ENCODE data around the gene ALB.

The ALB gene

DNA sequence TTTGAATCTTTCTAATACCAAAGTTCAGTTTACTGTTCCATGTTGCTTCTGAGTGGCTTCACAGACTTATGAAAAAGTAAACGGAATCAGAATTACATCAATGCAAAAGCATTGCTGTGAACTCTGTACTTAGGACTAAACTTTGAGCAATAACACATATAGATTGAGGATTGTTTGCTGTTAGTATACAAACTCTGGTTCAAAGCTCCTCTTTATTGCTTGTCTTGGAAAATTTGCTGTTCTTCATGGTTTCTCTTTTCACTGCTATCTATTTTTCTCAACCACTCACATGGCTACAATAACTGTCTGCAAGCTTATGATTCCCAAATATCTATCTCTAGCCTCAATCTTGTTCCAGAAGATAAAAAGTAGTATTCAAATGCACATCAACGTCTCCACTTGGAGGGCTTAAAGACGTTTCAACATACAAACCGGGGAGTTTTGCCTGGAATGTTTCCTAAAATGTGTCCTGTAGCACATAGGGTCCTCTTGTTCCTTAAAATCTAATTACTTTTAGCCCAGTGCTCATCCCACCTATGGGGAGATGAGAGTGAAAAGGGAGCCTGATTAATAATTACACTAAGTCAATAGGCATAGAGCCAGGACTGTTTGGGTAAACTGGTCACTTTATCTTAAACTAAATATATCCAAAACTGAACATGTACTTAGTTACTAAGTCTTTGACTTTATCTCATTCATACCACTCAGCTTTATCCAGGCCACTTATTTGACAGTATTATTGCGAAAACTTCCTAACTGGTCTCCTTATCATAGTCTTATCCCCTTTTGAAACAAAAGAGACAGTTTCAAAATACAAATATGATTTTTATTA is 28.3 kb downstream of the ALB start:
- DNase-seq: no peak

DNA sequence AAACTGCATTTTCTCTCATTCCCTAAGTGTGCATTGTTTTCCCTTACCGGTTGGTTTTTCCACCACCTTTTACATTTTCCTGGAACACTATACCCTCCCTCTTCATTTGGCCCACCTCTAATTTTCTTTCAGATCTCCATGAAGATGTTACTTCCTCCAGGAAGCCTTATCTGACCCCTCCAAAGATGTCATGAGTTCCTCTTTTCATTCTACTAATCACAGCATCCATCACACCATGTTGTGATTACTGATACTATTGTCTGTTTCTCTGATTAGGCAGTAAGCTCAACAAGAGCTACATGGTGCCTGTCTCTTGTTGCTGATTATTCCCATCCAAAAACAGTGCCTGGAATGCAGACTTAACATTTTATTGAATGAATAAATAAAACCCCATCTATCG is 29.1 kb downstream of the ALB start:
- DNase-seq: no peak

DNA sequence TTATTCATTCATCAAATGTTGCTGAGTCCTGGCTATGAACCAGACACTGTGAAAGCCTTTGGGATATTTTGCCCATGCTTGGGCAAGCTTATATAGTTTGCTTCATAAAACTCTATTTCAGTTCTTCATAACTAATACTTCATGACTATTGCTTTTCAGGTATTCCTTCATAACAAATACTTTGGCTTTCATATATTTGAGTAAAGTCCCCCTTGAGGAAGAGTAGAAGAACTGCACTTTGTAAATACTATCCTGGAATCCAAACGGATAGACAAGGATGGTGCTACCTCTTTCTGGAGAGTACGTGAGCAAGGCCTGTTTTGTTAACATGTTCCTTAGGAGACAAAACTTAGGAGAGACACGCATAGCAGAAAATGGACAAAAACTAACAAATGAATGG is 30.2 kb downstream of the ALB start:
- no peak for DNase-seq

DNA sequence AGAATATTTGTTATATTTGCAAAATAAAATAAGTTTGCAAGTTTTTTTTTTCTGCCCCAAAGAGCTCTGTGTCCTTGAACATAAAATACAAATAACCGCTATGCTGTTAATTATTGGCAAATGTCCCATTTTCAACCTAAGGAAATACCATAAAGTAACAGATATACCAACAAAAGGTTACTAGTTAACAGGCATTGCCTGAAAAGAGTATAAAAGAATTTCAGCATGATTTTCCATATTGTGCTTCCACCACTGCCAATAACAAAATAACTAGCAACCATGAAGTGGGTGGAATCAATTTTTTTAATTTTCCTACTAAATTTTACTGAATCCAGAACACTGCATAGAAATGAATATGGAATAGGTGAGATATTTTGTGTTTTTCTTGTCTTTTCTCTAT is 31.9 kb downstream of the ALB start, which contains the start of gene AFP:
TSS of gene AFP (plus strand) at position 238 of the 400 bp plus-strand sequence. CDS start at position 280, 42 bp downstream.
- DNase-seq: no peak

DNA sequence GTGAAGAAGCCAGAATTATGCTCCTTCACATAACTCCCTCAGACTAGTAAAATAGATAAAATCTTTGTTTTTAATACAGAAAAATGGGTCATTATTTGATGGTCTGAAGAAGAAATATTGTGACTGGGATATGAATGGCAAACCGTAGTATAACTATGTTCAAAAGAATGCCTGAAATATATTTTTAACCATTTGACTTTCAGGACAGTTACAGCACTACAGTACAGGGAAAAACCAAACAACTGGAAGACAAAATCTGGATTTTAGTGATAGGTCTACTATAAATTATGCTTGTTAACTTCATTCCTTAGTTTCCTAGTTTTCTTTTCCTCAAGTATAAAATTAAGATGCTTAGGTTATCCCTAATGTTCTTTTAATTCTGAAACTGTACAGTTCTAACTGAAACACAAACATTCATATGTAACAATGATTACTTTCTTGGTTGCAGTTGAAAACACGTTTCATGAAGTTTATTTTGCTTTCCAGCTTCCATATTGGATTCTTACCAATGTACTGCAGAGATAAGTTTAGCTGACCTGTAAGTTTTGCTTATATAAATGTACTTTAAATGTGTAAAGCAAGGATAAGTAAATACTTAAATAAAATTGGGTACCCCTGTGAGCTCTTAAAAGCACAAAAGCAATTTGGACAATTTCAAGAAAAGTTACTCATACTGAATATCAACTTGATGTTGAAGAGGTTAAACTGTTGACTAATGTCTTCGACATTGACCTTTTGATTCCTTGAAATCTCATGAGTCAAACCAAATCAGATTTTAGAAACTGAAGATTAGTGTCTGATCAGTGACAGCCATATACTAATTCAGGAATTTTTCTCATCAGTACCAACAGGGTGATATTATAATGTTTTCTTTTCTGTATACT is 32.8 kb downstream of the ALB start:
- DNase-seq: no peak

DNA sequence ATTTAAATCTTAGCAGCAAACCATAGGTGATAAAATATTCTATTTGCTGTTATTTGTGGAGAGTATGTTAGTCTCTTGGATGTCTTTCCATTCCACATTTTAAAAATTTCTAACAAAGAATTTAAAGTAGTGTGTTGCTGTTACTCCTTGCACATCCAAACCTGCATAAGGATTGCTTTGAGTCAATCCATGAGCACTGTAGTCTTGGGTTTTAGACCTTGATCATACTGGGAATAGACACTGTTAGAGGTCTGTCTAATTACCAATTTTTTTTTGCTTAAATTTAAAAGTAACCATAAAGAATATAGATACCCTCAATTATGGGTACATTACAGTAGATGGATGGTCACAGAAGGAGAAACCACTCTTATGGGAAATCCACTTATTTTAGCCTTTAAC is 33.5 kb downstream of the ALB start:
- DNase-seq: no peak

DNA sequence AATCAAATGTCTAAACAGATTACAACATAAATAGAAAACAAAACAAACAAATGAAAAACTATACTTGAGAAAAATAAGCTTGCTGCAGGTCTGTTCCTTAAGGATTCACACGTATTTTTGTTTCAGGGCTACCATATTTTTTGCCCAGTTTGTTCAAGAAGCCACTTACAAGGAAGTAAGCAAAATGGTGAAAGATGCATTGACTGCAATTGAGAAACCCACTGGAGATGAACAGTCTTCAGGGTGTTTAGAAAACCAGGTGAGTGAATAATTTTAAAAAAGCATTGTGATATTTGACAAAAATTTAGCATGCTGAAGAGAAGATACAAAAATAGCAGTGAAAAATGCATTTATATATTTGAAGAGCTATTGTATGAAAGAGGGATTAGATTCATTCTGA is 34.0 kb downstream of the ALB start:
- DNase-seq: no peak

DNA sequence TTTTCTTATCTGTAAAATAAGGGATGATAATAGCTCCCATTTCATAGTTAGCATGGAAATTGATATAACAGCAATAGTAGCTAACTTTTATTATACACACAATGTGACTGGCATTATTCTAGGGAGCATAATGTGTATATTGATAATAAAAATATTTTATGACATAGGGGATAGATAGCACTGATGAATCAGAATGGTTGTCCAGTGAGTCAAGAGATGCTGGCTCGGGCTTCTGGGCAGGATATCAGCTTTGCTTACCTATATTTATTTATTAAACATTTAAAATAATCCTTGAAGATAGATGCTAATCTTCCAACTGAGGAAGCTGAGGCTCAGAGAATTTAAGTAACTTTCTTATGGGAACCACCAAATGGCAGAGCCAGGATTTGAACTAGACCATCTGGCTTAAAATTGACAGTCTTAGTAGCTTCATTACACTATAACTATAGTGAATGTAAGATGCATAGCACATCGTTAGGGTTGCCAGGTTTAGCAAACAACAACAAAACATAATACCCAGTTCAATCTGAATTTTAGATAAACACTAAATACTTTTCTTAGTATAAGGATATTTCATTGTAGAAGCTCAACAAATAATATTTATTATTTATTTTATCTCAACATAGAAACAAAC is 34.6 kb downstream of the ALB start:
- DNase-seq: no peak

DNA sequence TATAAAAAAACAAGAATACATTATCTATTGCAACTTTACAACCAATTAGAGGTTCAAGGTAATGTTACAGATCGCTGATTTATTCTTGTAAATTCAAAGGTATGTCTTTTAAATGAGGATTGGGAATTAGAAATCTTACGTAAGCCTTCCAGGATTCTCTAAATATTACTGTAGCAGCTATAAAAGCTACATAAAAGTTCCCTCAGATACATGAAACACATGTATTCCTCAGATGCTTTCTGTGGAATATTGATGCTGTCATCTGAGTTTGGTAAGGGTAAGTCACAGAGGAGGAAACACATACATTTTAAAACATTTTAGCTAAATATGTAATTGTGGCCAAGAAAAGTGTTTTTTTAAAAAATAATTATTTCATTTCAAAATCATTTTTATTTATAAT is 35.4 kb downstream of the ALB start:
- no peak for DNase-seq

DNA sequence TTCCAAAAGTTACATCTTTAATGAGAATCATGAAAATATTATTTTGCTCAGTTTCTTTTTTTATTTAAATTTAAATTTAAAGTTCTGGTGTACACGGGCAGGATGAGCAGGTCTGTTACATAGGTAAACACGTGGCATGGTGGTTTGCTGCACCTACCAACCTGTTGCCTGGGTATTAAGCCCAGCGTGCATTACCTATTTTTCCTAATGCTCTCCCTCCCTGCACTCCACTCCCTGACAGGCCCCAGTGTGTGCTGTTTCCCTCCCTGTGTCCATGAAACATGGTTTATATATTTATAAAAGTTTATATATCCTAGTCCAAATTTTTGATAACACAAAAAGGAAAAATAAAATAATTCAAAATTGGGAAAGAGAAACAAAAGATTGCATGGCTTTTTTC is 35.9 kb downstream of the ALB start:
- DNase-seq: no peak

DNA sequence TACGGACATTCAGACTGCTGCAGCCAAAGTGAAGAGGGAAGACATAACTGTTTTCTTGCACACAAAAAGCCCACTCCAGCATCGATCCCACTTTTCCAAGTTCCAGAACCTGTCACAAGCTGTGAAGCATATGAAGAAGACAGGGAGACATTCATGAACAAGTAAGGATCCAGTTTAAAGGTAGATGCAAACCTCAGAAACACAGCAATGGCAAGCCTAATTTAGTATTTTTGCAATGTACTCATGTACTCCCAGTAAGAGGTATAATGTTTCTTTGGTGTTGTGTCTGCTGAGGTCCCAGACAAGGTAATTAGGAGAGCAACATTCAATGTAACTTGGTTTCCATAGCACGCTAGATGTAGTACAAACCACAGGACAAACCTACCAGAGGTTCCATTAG is 36.6 kb downstream of the ALB start:
- no peak for DNase-seq

DNA sequence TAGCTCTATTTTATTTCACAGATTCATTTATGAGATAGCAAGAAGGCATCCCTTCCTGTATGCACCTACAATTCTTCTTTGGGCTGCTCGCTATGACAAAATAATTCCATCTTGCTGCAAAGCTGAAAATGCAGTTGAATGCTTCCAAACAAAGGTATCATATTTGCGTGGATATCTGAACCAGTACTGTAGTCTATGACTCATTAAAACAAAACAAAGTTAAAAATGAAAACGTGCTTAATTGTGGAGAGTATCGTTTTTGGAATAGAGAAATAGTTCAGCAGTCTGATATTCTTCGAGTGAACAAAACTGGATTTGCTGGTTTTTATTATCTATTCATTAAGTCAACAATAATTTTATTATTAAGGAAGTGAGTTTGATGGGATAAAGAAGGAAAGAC is 38.2 kb downstream of the ALB start:
- DNase-seq: no peak

DNA sequence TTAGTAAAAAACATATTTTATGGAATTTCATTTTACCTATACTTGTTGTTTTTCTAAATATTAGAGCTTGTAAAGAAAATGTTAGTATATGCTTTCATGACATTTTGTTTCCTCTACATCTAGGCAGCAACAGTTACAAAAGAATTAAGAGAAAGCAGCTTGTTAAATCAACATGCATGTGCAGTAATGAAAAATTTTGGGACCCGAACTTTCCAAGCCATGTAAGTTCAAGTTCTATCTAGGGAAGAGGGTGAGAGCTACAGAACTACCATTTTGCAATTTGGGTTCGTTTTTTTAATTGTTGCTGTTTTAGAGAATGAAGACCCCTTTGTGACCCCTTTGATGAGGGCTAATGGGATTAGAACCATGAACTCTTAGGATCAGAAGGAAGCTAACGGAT is 39.1 kb downstream of the ALB start:
- no peak for DNase-seq

DNA sequence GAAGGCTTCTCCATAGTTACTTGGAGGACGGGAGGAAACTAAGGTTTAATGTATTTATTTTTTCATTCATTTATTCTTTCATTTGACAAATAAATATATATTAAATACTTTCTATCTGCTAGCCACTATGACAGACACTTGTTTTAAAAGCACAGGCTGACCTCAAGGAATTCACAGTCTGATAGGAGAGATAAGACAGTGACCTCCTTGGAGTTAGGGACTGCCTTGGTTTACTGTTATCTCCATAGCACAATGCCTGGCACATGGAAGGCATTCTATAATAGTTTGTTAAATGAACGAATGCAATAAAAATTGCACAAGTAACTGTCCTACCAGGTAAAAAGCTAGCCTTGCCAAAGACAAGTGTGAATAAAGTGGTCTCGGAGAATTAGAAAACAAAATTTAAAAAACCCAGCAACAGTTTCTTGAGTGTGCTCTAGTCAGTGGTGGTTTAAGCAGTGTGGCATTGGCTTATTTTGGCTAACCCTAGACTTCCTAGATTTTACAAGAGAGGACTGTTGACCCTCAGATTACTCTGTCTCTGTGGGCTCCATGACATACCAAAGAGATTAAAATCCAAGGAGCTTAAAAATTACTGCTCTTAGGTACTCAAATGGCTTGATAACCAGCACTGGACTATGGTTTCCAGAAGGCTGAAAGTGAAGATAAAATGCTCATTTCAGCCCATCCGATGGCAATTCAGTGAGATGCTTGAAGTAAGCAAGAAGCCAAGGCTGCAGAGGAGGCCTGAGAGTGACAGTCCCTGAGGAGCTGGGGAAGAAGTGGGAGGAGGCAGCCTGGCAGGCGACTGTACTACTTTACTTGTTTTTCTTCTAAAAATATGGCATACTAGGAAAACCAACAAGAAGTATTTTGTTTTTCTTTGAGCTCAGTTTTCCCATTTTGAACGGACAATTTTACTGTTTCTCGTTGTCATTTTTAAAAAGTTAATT is 41.6 kb downstream of the ALB start:
- no peak for DNase-seq

DNA sequence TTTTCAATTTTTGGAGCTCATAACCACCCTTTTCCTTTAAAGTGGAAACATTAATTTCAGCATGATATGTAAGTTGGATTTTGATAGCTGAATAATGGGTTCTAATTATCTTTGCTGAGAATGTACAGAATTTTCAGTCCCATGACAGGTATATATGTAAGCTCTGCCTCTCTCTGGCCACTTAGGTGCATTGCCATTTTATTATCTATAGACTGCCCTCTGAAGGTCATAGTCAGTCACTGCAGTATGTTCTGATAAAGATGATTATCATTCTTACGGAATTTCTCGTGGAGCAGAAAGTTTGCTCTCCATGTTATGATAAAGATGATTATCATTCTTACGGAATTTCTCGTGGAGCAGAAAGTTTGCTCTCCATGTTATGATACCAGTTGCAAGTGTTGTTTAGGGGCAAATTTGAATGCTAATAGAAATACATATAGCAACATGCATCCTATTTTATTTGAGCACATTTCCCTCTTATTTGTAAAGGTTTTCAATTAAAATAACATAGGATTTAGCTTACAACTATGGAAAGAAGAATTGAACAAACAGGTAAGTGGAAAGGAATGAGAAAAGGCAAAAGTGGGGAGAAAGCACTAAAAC is 42.4 kb downstream of the ALB start:
- no peak for DNase-seq

DNA sequence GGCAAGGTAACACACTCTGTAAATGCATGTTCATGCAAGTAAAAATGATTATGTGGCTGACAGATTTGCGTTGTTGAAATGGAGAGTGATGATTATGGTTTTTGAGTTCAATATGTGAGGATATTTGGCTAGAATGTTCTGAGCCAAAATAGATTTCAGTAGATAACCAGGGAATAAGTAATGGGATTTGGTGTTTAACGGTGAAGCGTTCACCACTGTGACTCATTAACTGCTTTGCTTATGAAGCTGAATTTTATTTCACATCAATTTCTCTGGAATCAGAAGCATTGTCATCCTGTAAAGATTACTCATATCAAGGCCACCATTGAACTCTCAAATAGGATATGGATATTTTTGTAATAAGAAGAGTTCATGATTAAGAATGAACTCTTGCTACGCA is 43.6 kb downstream of the ALB start:
- DNase-seq: no peak

DNA sequence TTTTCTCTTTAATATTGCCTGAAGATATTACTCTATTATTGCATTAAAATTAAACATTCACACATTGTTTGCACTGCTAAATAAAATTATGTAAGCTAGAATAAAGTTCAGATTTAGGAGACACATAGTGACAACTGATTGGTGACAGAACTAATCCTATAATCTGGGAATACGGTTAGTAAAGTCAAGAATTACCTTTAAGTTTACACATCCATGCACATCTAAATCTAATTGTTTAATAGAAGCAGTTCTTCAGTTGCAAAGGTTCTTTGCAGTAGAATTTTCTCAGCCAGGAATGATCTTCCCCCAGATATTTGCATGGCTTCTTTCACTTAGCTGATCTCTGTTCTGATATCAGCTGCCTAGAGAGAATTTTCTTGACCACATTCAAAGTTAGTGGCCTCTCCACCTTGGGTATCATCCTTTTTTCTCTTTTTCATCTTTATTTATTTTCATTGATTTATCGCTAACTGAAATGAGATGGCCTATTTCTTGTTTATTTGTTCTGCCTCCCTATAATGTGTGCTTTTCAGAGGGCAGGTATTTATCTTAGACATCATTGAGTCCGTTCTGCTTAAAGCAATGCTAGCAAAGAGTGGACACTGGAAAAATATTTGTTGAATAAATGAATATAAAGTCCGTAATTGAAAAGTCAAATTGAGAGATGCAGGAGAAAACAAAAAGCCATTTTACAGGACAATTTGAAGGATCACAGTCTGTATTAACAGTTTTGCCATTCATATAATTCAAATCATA is 44.5 kb downstream of the ALB start:
- DNase-seq: no peak

DNA sequence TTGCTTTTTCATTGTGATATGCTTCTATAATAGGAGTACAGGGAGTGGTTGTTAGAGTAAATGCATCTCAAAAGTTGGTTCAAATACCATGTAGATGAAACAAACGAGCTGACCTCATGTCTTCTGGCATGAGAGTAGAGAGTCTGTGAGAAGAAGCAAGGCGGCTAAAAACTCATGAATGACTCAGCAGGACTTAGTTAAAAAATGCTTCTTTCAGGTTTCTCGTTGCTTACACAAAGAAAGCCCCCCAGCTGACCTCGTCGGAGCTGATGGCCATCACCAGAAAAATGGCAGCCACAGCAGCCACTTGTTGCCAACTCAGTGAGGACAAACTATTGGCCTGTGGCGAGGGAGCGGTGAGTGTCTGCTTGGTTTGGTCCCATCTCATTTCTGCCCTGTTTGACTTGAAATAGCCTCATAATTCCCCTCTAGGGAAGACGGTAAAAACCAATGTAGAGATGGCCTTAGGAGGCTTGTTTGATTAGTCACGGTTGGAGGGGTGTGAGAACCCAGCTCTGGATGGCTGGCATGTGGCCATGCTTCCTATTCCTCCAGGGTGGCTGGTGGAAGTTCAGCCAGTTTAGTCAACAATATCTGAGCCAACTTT is 46.4 kb downstream of the ALB start:
- DNase-seq: no peak

DNA sequence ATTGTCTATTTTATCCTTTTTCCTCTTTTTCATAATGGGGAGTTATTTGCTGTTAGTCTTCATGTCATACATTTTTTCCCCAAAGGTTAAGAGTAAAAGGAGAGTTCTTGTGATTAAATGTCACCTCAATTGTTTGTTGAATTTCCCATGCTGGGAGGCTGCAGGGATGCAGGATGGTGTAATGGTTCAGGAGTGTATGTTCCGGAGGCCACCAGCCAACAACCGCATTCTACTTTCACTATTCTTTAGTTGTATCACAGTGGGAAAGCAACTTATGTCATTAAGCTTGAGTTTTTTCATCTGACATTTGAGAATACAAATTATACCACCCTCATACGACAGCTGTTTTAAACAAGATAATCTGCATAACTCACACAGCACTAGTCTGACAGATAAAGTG is 47.3 kb downstream of the ALB start:
- peak; percentile 16 for DNase-seq

DNA sequence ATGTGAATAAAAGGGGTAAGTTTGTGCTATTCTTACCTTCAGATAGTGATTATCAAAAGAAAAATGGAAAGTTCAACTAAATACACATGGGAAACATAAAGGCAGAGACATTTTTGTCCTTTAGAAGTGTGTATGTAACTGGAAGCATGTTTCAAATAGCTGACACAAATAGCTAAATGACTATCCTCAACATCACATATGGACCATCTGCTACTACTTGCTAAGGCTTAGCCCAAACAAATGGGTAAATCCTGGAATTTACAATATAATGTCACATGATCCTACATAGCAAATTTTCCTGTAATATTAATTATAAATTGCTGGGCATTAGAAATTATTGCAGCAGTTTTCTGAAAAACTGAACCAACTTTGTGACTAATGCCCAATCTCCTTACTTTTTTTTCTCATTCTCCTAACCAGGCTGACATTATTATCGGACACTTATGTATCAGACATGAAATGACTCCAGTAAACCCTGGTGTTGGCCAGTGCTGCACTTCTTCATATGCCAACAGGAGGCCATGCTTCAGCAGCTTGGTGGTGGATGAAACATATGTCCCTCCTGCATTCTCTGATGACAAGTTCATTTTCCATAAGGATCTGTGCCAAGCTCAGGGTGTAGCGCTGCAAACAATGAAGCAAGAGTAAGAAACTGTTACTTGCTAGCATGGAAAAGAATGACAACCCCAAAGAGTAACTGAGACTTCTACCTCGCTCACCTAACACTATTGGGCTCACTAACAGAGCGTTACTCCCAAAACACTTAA is 48.1 kb downstream of the ALB start:
- no peak for DNase-seq
